ENCODE data around the gene ATAD3B. TPM values are rescaled to one million over a fixed set of nuclear protein-coding genes. Genes with fewer than 3 reads are reported as not detected.

The ATAD3B gene
- polyA plus RNA-seq, 3 donors = 2.3 to 23.3 (median 2.3) TPM

DNA sequence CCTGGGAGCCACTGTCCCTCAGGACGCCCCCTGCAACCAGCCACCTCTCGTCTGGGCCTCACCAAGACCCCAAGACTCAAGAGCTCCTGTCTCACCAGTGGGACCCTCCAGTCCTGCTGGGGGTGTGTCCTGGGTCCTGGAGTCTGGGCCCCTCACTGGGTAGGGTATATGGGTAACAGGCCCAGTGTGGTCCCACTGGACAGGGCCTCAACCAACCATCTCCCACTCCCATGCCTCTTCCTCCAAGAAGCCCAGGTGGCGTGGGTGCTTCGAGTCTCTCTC, 36.8 kb upstream of the ATAD3B start:
- Histone ChIP-seq H2AFZ (ENCODE audit: insufficient read depth, low read depth, low read length, poor library complexity, severe bottlenecking) (no peak overlapping the region), H4K20me1 (ENCODE audit: insufficient read depth, low read length) (no peaks in the 10 kb centered on the region), H3K79me2 (ENCODE audit: insufficient read depth, low read length) (no peaks in the 10 kb centered on the region), H3K27ac (ENCODE audit: low read depth in 1 of 2, low read length in 2 of 2) (no peak overlapping the region), H3K4me1 (ENCODE audit: control insufficient read depth in 1 of 2, insufficient read depth in 2 of 2, low read length in 2 of 2) (peaks cover 8 to 18% of the 10 kb centered on the region in 2 donors), H3K36me3 (replicated peaks in 1 of 2; ENCODE audit: control insufficient read depth in 1 of 2, insufficient read depth in 2 of 2, low read length in 2 of 2) (no peaks in the 10 kb centered on the region), H3K9ac (ENCODE audit: insufficient read depth, low read length, poor library complexity, severe bottlenecking) (no peak overlapping the region), H3K4me3 (replicated peaks in 1 of 3; ENCODE audit: low read depth in 2 of 3, low read length in 3 of 3) (no peak overlapping the region), H3K9me3 (replicated peaks in 1 of 2; ENCODE audit: control insufficient read depth in 1 of 2, insufficient read depth in 1 of 2, low read length in 2 of 2) (peaks cover 0 to 6% of the 10 kb centered on the region in 2 donors), H3K4me2 (replicated peaks; ENCODE audit: extremely low read depth, low read length, poor library complexity, severe bottlenecking) (no peak overlapping the region), H3K27me3 (ENCODE audit: control insufficient read depth in 2 of 2, insufficient read depth in 2 of 2, low read length in 2 of 2) (peaks cover 19 to 60% of the 10 kb centered on the region in 2 donors)
- Mint-ChIP-seq H3K36me3 (peaks cover 1 to 2% of the 10 kb centered on the region in 2 donors), H3K27me3 (ENCODE audit: low read depth in 3 of 3) (peaks cover 37 to 89% (median 54%) of the 10 kb centered on the region in 3 donors), H3K9me3 (peaks cover 0 to 8% (median 0%) of the 10 kb centered on the region in 7 donors), H3K27ac (no peak overlapping the region), H3K4me3 (peak overlapping the region; percentile 48 to 76), H3K4me1 (peaks cover 12% of the 10 kb centered on the region)
- intact Hi-C loops (cut with micrococcal nuclease) = no loop called here
- no peak for DNase-seq
- TF ChIP-seq, protein P1, sequence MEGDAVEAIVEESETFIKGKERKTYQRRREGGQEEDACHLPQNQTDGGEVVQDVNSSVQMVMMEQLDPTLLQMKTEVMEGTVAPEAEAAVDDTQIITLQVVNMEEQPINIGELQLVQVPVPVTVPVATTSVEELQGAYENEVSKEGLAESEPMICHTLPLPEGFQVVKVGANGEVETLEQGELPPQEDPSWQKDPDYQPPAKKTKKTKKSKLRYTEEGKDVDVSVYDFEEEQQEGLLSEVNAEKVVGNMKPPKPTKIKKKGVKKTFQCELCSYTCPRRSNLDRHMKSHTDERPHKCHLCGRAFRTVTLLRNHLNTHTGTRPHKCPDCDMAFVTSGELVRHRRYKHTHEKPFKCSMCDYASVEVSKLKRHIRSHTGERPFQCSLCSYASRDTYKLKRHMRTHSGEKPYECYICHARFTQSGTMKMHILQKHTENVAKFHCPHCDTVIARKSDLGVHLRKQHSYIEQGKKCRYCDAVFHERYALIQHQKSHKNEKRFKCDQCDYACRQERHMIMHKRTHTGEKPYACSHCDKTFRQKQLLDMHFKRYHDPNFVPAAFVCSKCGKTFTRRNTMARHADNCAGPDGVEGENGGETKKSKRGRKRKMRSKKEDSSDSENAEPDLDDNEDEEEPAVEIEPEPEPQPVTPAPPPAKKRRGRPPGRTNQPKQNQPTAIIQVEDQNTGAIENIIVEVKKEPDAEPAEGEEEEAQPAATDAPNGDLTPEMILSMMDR (IDR thresholded peaks at IDR 0.05) = no peak
- WGBS (ENCODE audit: insufficient coverage) = 77% methylated on average over 2 of the region's 4 CpGs

- TF ChIP-seq, protein P1 (IDR thresholded peaks at IDR 0.05) = no peak
- Histone ChIP-seq H4K20me1 (ENCODE audit: insufficient read depth, low read length) (no peaks in the 10 kb centered on the region), H3K4me2 (replicated peaks; ENCODE audit: extremely low read depth, low read length, poor library complexity, severe bottlenecking) (peak within 1 kb of the TSS; percentile 68), H3K4me1 (ENCODE audit: control insufficient read depth in 1 of 2, insufficient read depth in 2 of 2, low read length in 2 of 2) (peaks cover 8 to 18% of the 10 kb centered on the region in 2 donors), H3K9ac (ENCODE audit: insufficient read depth, low read length, poor library complexity, severe bottlenecking) (peak within 1 kb of the TSS; percentile 15), H3K27ac (ENCODE audit: low read depth in 1 of 2, low read length in 2 of 2) (no peak within 1 kb of the TSS), H3K27me3 (ENCODE audit: control insufficient read depth in 2 of 2, insufficient read depth in 2 of 2, low read length in 2 of 2) (peaks cover 19 to 58% of the 10 kb centered on the region in 2 donors), H3K9me3 (replicated peaks in 1 of 2; ENCODE audit: control insufficient read depth in 1 of 2, insufficient read depth in 1 of 2, low read length in 2 of 2) (peaks cover 0 to 6% of the 10 kb centered on the region in 2 donors), H3K4me3 (replicated peaks in 1 of 3; ENCODE audit: low read depth in 2 of 3, low read length in 3 of 3) (peak within 1 kb of the TSS in 1 of 3 experiments; percentile 54), H3K79me2 (ENCODE audit: insufficient read depth, low read length) (no peaks in the 10 kb centered on the region), H3K36me3 (replicated peaks in 1 of 2; ENCODE audit: control insufficient read depth in 1 of 2, insufficient read depth in 2 of 2, low read length in 2 of 2) (no peaks in the 10 kb centered on the region), H2AFZ (ENCODE audit: insufficient read depth, low read depth, low read length, poor library complexity, severe bottlenecking) (no peak within 1 kb of the TSS)
- H3K4me3 Mint-ChIP-seq = peak within 1 kb of the TSS; percentile 60 to 84
- WGBS (ENCODE audit: insufficient coverage) = 4% methylated on average over 88 of the region's 89 CpGs
- peaks cover 12% of the 10 kb centered on the region for H3K4me1 Mint-ChIP-seq
- peaks cover 0 to 8% (median 0%) of the 10 kb centered on the region in 7 donors for H3K9me3 Mint-ChIP-seq
- H3K27me3 Mint-ChIP-seq (ENCODE audit: low read depth in 3 of 3) = peaks cover 34 to 86% (median 48%) of the 10 kb centered on the region in 3 donors
- intact Hi-C loops (cut with micrococcal nuclease) = no loop called here
- peaks cover 1 to 2% of the 10 kb centered on the region in 2 donors for H3K36me3 Mint-ChIP-seq
- DNase-seq = peak in 2 of 3 donors; percentile 13 to 35
- peak within 1 kb of the TSS in 1 of 7 donors; percentile 30 for H3K27ac Mint-ChIP-seq
Observed at GRCh38 chr1:1435106-1435903, 36.3 kb upstream of the ATAD3B start, which contains the start of gene VWA1. TSS of gene VWA1 (plus strand) at chr1:1435690. CDS start at chr1:1435749, 59 bp downstream.

Data from CD14-positive monocyte (primary cell).